ENCODE data around the gene NACA2.

DNA sequence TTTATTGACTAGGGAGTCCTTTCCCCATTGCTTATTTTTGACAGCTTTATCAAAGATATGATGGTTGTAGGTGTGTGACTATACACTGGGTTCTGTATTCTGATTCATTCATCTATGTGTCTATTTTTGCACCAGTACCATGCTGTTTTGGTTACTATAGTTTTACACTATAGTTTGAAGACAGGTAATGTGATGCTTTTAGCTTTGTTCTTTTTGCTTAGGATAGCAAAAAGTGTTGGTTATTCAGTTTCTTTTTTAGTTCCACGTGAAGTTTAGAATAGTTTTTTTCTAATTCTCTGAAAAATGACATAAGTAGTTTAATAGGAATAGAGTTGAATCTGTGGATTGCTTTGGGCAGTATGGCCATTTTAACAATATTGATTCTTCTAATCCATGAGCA lies 50.1 kb downstream of the NACA2 start:
- TF ChIP-seq SPI1 (IDR thresholded peaks at IDR 0.05; ENCODE audit: low read depth, low read length) (no peak), POLR2A (IDR thresholded peaks at IDR 0.05; ENCODE audit: low read depth, low read length) (no peak)
